Liver (tissue), 3 donors: ENCODE data around the gene C6orf132.

ENCODE experiments used
- EGR1 ChIP-seq, 2 donors: IDR thresholded peaks; 2 replicates each; pipeline ENCODE4 v1.6.1; 2016 to 2018; ENCODE audit warnings: antibody characterized with exemption in 2 of 2, low read depth in 2 of 2
- GABPA ChIP-seq, 2 donors: IDR thresholded peaks in 1 of 2; conservative IDR thresholded peaks in 1 of 2; 2 replicates each; pipeline ENCODE4 v1.6.1; 2016; ENCODE audit warnings: antibody characterized with exemption in 2 of 2, mild to moderate bottlenecking in 1 of 2, moderate library complexity in 1 of 2
- HNF4G ChIP-seq: IDR thresholded peaks from 2 replicates; pipeline ENCODE4 v1.6.1; 2016; ENCODE audit warnings: antibody characterized with exemption
- JUND ChIP-seq, 2 donors: IDR thresholded peaks; 2 replicates each; pipeline ENCODE4 v1.6.1; 2016; ENCODE audit warnings: antibody characterized with exemption in 2 of 2
- RAD21 ChIP-seq, 2 donors: IDR thresholded peaks; 2 replicates each; pipeline ENCODE4 v1.6.1; 2016; ENCODE audit warnings: antibody characterized with exemption in 2 of 2, mild to moderate bottlenecking in 2 of 2
- SP1 ChIP-seq: IDR thresholded peaks from 2 replicates; pipeline ENCODE4 v1.6.1; 2018; ENCODE audit warnings: antibody characterized with exemption, mild to moderate bottlenecking
- TAF1 ChIP-seq: conservative IDR thresholded peaks from 2 replicates; pipeline ENCODE4 v1.6.1; 2016; ENCODE audit warnings: antibody characterized with exemption, mild to moderate bottlenecking
- YY1 ChIP-seq: IDR thresholded peaks from 2 replicates; pipeline ENCODE4 v1.6.1; 2016; ENCODE audit warnings: antibody characterized with exemption, mild to moderate bottlenecking
- TF ChIP-seq, protein P1 (sequence below): fragments of 150-350 bp; IDR thresholded peaks from 2 replicates; pipeline ENCODE4 v1.5.1; 2017; ENCODE audit warnings: improper control_type of control experiment, low read depth, low read length; ENCODE audit not compliant: missing input control
- TF ChIP-seq, protein P2 (sequence below): IDR thresholded peaks from 2 replicates; pipeline ENCODE4 v1.6.1; 2016; ENCODE audit warnings: antibody characterized with exemption
- TF ChIP-seq, protein P3 (sequence below): IDR thresholded peaks from 2 replicates; pipeline ENCODE4 v1.6.1; 2016; ENCODE audit warnings: antibody characterized with exemption, mild to moderate bottlenecking
- donor health status: healthy.
- donor health status: healthy.

DNA sequence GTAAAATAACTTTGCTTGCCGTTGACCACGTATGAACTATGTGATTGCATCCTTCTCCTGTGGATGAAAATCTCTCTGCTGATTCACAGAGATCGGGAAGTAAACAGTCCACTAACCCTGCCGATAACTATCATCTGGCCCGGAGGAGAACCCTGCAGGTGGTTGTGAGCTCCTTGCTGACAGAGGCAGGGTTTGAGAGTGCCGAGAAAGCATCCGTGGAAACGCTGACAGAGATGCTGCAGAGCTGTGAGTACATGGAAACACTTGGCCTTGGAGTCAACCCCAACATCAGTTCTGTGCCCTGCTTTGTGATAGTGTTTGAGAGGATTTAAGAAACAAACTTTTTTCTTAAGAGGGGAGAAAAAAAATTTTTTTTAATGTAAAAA lies 91.2 kb downstream of the C6orf132 start:
- TF ChIP-seq, protein P1, sequence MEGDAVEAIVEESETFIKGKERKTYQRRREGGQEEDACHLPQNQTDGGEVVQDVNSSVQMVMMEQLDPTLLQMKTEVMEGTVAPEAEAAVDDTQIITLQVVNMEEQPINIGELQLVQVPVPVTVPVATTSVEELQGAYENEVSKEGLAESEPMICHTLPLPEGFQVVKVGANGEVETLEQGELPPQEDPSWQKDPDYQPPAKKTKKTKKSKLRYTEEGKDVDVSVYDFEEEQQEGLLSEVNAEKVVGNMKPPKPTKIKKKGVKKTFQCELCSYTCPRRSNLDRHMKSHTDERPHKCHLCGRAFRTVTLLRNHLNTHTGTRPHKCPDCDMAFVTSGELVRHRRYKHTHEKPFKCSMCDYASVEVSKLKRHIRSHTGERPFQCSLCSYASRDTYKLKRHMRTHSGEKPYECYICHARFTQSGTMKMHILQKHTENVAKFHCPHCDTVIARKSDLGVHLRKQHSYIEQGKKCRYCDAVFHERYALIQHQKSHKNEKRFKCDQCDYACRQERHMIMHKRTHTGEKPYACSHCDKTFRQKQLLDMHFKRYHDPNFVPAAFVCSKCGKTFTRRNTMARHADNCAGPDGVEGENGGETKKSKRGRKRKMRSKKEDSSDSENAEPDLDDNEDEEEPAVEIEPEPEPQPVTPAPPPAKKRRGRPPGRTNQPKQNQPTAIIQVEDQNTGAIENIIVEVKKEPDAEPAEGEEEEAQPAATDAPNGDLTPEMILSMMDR, result no peak
- TF ChIP-seq TAF1 (no peak), YY1 (no peak), EGR1 (IDR thresholded peaks at IDR 0.05; ENCODE audit: low read depth in 2 of 2) (no peak), GABPA (IDR thresholded peaks at IDR 0.05 in 1 of 2, conservative IDR thresholded peaks at IDR 0.05 in 1 of 2) (no peak), RAD21 (IDR thresholded peaks at IDR 0.05) (no peak), HNF4G (no peak), SP1 (no peak), JUND (IDR thresholded peaks at IDR 0.05) (no peak)
- TF ChIP-seq, protein P2, sequence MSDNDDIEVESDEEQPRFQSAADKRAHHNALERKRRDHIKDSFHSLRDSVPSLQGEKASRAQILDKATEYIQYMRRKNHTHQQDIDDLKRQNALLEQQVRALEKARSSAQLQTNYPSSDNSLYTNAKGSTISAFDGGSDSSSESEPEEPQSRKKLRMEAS, result no peak
- TF ChIP-seq, protein P3, sequence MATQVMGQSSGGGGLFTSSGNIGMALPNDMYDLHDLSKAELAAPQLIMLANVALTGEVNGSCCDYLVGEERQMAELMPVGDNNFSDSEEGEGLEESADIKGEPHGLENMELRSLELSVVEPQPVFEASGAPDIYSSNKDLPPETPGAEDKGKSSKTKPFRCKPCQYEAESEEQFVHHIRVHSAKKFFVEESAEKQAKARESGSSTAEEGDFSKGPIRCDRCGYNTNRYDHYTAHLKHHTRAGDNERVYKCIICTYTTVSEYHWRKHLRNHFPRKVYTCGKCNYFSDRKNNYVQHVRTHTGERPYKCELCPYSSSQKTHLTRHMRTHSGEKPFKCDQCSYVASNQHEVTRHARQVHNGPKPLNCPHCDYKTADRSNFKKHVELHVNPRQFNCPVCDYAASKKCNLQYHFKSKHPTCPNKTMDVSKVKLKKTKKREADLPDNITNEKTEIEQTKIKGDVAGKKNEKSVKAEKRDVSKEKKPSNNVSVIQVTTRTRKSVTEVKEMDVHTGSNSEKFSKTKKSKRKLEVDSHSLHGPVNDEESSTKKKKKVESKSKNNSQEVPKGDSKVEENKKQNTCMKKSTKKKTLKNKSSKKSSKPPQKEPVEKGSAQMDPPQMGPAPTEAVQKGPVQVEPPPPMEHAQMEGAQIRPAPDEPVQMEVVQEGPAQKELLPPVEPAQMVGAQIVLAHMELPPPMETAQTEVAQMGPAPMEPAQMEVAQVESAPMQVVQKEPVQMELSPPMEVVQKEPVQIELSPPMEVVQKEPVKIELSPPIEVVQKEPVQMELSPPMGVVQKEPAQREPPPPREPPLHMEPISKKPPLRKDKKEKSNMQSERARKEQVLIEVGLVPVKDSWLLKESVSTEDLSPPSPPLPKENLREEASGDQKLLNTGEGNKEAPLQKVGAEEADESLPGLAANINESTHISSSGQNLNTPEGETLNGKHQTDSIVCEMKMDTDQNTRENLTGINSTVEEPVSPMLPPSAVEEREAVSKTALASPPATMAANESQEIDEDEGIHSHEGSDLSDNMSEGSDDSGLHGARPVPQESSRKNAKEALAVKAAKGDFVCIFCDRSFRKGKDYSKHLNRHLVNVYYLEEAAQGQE, result no peak
